GM12878 (cell line): ENCODE results near the gene SEMA3C. TPM values are rescaled to one million over a fixed set of nuclear protein-coding genes. Genes with fewer than 3 reads are reported as not detected.

ENCODE experiments used
- ATAC-seq: fragments of 200-7000 bp; cut with Tn5 transposase; 3 replicates; pipeline ENCODE4 v1.9.1; 2020; ENCODE audit warnings: mild to moderate bottlenecking, moderate library complexity
- BruUV-seq: library from RNA; stranded (reverse); fragments of 400-500 nt; replicated peaks from 2 replicates; lab custom pipeline; 2021; lab: Mats Ljungman, UMichigan
- CTCF ChIA-PET: fragments of 300-600 bp; sonication (Branson Sonifier 250); formaldehyde crosslinking; extraction: SDS; loops from one replicate; lab custom pipeline; 2021; ENCODE audit warnings: inconsistent platforms; lab: Yijun Ruan, JAX
- POLR2A ChIA-PET: fragments of 350-600 bp; formaldehyde crosslinking; extraction: SDS; loops from one replicate; lab custom pipeline; 2021; ENCODE audit warnings: inconsistent platforms; lab: Charles Lee
- RAD21 ChIA-PET: fragments of 300-600 bp; sonication (Branson Sonifier 250); formaldehyde crosslinking; loops from one replicate; lab custom pipeline; 2023; ENCODE audit warnings: antibody characterized with exemption; ENCODE audit not compliant: unreplicated experiment; lab: Charles Lee
- SMC1A ChIA-PET: fragments of 300-600 bp; sonication (Branson Sonifier 250); formaldehyde crosslinking; loops from one replicate; lab custom pipeline; 2023; ENCODE audit not compliant: unreplicated experiment, uncharacterized antibody; lab: Charles Lee
- DNase-seq: peaks from one replicate; pipeline ENCODE4 v3.0.0-alpha.2; 2011; ENCODE audit warnings: low read depth, low spot score
- FAIRE-seq: peaks from 3 replicates; lab custom pipeline; 2011; peaks lifted over from hg19 to GRCh38; lab: Jason Lieb, UNC
- H2AFZ ChIP-seq: 2 replicates; pipeline ENCODE4 v1.6.0; 2011; ENCODE audit warnings: low read depth, low read length, control low read depth; ENCODE audit not compliant: control insufficient read depth
- H3K27ac ChIP-seq: 2 replicates; pipeline ENCODE4 v1.5.1; 2011; ENCODE audit warnings: control low read depth; ENCODE audit not compliant: control insufficient read depth, insufficient read depth
- H3K27me3 ChIP-seq, 2 experiments: replicated peaks in 1 of 2; 2 replicates each; pipeline versions ENCODE4 v1.6.0 to v1.6.1; 2011; ENCODE audit warnings: low read length in 1 of 2; ENCODE audit not compliant: control insufficient read depth in 2 of 2, insufficient read depth in 2 of 2
- H3K36me3 ChIP-seq, 2 experiments: 2 replicates each; pipeline ENCODE4 v1.5.1; 2011; ENCODE audit warnings: low read length in 1 of 2; ENCODE audit not compliant: control insufficient read depth in 2 of 2, insufficient read depth in 2 of 2
- H3K4me1 ChIP-seq: 2 replicates; pipeline ENCODE4 v1.6.1; 2011; ENCODE audit warnings: mild to moderate bottlenecking, low read length, moderate library complexity, mixed read lengths; ENCODE audit not compliant: control insufficient read depth, insufficient read depth
- H3K4me2 ChIP-seq: 2 replicates; pipeline ENCODE4 v1.6.0; 2011; ENCODE audit warnings: control low read depth; ENCODE audit not compliant: control insufficient read depth, insufficient read depth
- H3K4me3 ChIP-seq: fragments of 200-600 bp; sonication (generic); 2 replicates; pipeline ENCODE4 v1.5.1; 2016
- H3K79me2 ChIP-seq: 2 replicates; pipeline ENCODE4 v1.6.0; 2011; ENCODE audit warnings: low read length; ENCODE audit not compliant: control insufficient read depth, insufficient read depth
- H3K9ac ChIP-seq: 2 replicates; pipeline ENCODE4 v1.8.0; 2011; ENCODE audit warnings: low read length, control low read depth, mixed read lengths; ENCODE audit not compliant: control insufficient read depth, insufficient read depth
- H3K9me3 ChIP-seq: replicated peaks from 3 replicates; pipeline ENCODE4 v1.5.1; 2011; ENCODE audit warnings: mild to moderate bottlenecking, low read length; ENCODE audit not compliant: control insufficient read depth, insufficient read depth
- H4K20me1 ChIP-seq: 2 replicates; pipeline ENCODE4 v1.6.0; 2011; ENCODE audit not compliant: control insufficient read depth, insufficient read depth
- ELK1 ChIP-seq: IDR thresholded peaks from 2 replicates; pipeline ENCODE4 v1.6.1; 2012; ENCODE audit warnings: low read depth, low read length, improper control_type of control experiment
- ESRRA ChIP-seq: IDR thresholded peaks from 2 replicates; pipeline ENCODE4 v1.6.1; 2012; ENCODE audit warnings: mild to moderate bottlenecking, low read length, improper control_type of control experiment
- FOXK2 ChIP-seq: fragments of 450-650 bp; IDR thresholded peaks from 2 replicates; pipeline ENCODE4 v1.6.1; 2017; ENCODE audit warnings: mild to moderate bottlenecking, moderate library complexity
- MEF2B ChIP-seq: fragments of 450-650 bp; IDR thresholded peaks from 2 replicates; pipeline ENCODE4 v1.6.1; 2018; ENCODE audit warnings: mild to moderate bottlenecking, moderate library complexity; ENCODE audit not compliant: partially characterized antibody, poor library complexity, severe bottlenecking
- RAD51 ChIP-seq: fragments of 450-650 bp; IDR thresholded peaks from 2 replicates; pipeline ENCODE4 v1.6.1; 2016; ENCODE audit warnings: moderate library complexity, mild to moderate bottlenecking, inconsistent platforms
- RELA ChIP-seq: fragments of 450-650 bp; IDR thresholded peaks from 2 replicates; pipeline ENCODE4 v1.8.0; 2014; ENCODE audit warnings: borderline replicate concordance; ENCODE audit not compliant: partially characterized antibody
- RFX5 ChIP-seq: IDR thresholded peaks from 2 replicates; pipeline ENCODE4 v1.6.1; 2011; ENCODE audit warnings: low read depth, low read length, improper control_type of control experiment
- STAT3 ChIP-seq: IDR thresholded peaks from 2 replicates; pipeline ENCODE4 v1.6.1; 2011; ENCODE audit warnings: low read depth, low read length, improper control_type of control experiment
- TCF3 ChIP-seq: IDR thresholded peaks from 2 replicates; pipeline ENCODE4 v1.6.1; 2012; ENCODE audit warnings: low read depth, mild to moderate bottlenecking, low read length, borderline replicate concordance; ENCODE audit not compliant: insufficient read depth
- TCF7 ChIP-seq: IDR thresholded peaks from 2 replicates; pipeline ENCODE4 v1.6.1; 2014; ENCODE audit warnings: antibody characterized with exemption, borderline replicate concordance
- ZBED1 ChIP-seq: IDR thresholded peaks from 2 replicates; pipeline ENCODE4 v1.6.1; 2016; ENCODE audit warnings: borderline replicate concordance
- WGBS: methylation state at CpG from one replicate; pipeline ENCODE4 v1.1.6; 2016; ENCODE audit warnings: low lambda C conversion rate; ENCODE audit not compliant: insufficient replicate concordance, insufficient coverage; ENCODE audit errors: missing lambda C conversion rate; 5-methylcytosine and 5-hydroxymethylcytosine counted together
- in situ Hi-C: fragments of 300-500 bp; cut with MboI; formaldehyde crosslinking; loops from 9 replicates; pipeline ENCODE4 v1.14.3; 2018; ENCODE audit warnings: mixed read lengths
- intact Hi-C: fragments of 100-400 bp; cut with micrococcal nuclease; formaldehyde crosslinking; loops from one replicate; pipeline ENCODE4 v1.14.2; 2022; ENCODE audit not compliant: unreplicated experiment
- polyA plus RNA-seq, 11 experiments: library from polyadenylated mRNA; depleted of rRNA in 4 of 11; unstranded in 6 of 11; stranded (reverse) in 5 of 11; fragments of >200 nt; fragmentation: Nextera tagmentation in 4 of 11; fragmentation: Illumina TruSeq in 1 of 11; extraction: Ambion mirVana in 4 of 11; extraction: Trizol in 1 of 11; gene quantifications; 1 replicate in 1 of 11; 2 replicates in 10 of 11; pipeline versions ENCODE4 v1.2.1 to v1.2.3, GENCODE V29; 2011 to 2016; ENCODE audit warnings: inconsistent platforms in 2 of 11, missing spikeins in 2 of 11, low read depth in 1 of 11
- total RNA-seq, 4 experiments: library from RNA; depleted of rRNA in 3 of 4; stranded (reverse); fragments of >200 nt in 3 of 4; fragmentation: Illumina TruSeq in 1 of 4; extraction: Trizol in 1 of 4; gene quantifications; 2 replicates each; pipeline versions ENCODE4 v1.2.1 to v1.2.3, GENCODE V29; 2013 to 2021

The SEMA3C gene
- total and polyA plus RNA-seq, 10 of the 15 experiments (the other 5 are each of a cell fraction or from before 2014, with no cell fraction given) = 0.01 to 0.41 (median 0.11) TPM; not detected in 6

DNA sequence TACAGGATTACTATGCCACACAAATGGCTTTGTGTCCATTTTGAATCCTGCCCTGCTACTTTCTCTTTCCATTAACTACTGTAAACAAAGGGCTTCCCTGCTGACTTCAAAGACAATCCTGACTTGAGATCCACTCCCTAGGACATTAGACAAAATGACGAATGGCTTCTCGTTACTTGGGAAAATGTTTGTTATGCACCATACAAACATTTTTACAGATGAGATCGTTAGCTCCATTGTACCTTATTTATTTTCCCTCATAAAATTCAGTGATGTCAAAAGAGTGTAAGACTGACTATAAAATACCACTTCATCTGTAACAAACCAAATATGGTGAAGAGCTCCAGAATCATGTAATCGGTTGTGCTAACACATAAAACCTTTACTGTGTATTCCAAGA lies 158.6 kb downstream of the SEMA3C start:
- CTCF ChIA-PET = no interaction called here
- no peak overlapping the region for H3K27ac ChIP-seq
- H3K36me3 ChIP-seq = no peaks in the 10 kb centered on the region
- no peak for TF ChIP-seq ELK1
- TF ChIP-seq TCF3 = no peak
- TF ChIP-seq RFX5 = no peak
- TF ChIP-seq STAT3 = no peak
- TF ChIP-seq ZBED1 = no peak
- TF ChIP-seq RELA = no peak
- TF ChIP-seq ESRRA = no peak
- TF ChIP-seq MEF2B = no peak
- no peak for TF ChIP-seq TCF7
- no peak for TF ChIP-seq RAD51
- no peak for TF ChIP-seq FOXK2
- TF ChIP-seq, all 136 proteins: peak for 0
- Histone ChIP-seq H3K4me3 (no peak overlapping the region), H3K27me3 (no peaks in the 10 kb centered on the region), H4K20me1 (no peaks in the 10 kb centered on the region), H3K4me2 (no peak overlapping the region), H3K4me1 (no peaks in the 10 kb centered on the region), H3K9ac (no peak overlapping the region), H3K79me2 (no peaks in the 10 kb centered on the region), H3K9me3 (no peaks in the 10 kb centered on the region), H2AFZ (no peak overlapping the region)
- RAD21 ChIA-PET = no interaction called here
- WGBS = 49% methylated on average over 4 of the region's 4 CpGs
- intact Hi-C loops = no loop called here
- SMC1A ChIA-PET = no interaction called here
- DNase-seq (no peak), FAIRE-seq (no peak), ATAC-seq (no peak)
- POLR2A ChIA-PET = no interaction called here
- in situ Hi-C loops = no loop called here
- BruUV-seq = no TSS peak
